Stimulated activated memory B cell treated with anti-CD40 and anti-IgM and Interleukin-4, amounts not matched to agents 10 μg/mL and 1 μg/mL and 100 μg/mL, for 72 hours (primary cell): ENCODE measurements around the gene VN1R4.
A peak's percentile ranks its signal among the peaks of the same experiment; 100 is the strongest.
"Not testable (repeated sequence)": the region's sequence is repeated elsewhere in the genome, so short reads cannot be mapped to it uniquely, and the experiment has no call there.

Experiments used
- ATAC-seq: fragments of 150-1000 bp; cut with Tn5 transposase; 2 replicates; pipeline ENCODE4 v1.10.0; 2021
- H3K27ac Mint-ChIP-seq: one replicate; pipeline ENCODE4 v1.8.0; 2022; ENCODE audit warnings: mild to moderate bottlenecking, mixed read lengths
- H3K27me3 Mint-ChIP-seq: one replicate; pipeline ENCODE4 v1.8.0; 2022; ENCODE audit warnings: mixed read lengths
- H3K36me3 Mint-ChIP-seq: one replicate; pipeline ENCODE4 v1.8.0; 2022; ENCODE audit warnings: mixed read lengths
- H3K4me1 Mint-ChIP-seq: one replicate; pipeline ENCODE4 v1.8.0; 2022; ENCODE audit warnings: mixed read lengths
- H3K4me3 Mint-ChIP-seq: one replicate; pipeline ENCODE4 v1.8.0; 2022; ENCODE audit warnings: mild to moderate bottlenecking, moderate library complexity, mixed read lengths
- H3K9me3 Mint-ChIP-seq: one replicate; pipeline ENCODE4 v1.8.0; 2022; ENCODE audit warnings: mixed read lengths

Gene VN1R4, protein sequence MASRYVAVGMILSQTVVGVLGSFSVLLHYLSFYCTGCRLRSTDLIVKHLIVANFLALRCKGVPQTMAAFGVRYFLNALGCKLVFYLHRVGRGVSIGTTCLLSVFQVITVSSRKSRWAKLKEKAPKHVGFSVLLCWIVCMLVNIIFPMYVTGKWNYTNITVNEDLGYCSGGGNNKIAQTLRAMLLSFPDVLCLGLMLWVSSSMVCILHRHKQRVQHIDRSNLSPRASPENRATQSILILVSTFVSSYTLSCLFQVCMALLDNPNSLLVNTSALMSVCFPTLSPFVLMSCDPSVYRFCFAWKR

DNA sequence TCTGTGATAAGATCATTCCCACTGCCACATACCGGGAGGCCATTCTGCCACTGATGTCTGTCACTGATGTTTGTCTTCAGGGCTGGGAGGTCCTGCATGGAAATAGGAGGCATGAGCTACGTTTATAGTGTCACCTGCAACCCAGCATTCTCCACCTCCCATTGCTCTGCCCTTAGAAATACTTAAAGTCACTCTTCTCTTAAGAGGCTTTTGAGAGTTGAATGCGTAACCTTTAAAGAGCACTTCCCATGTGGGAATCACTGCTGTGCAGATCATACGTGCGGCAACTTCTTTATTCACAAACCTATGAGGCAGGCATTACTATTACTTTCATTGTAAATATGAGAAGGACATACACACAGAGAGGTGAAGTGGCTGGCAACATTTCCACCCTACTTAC lies at the start of gene VN1R4:
Gene VN1R4 (minus strand): TSS at position 101 of the 400 bp plus-strand sequence. CDS start 58 bp downstream, at position 43.
- H3K9me3 Mint-ChIP-seq, result peaks cover 16% of the 10 kb centered on the region
- H3K4me1 Mint-ChIP-seq, ATAC-seq, H3K4me3 Mint-ChIP-seq, H3K27ac Mint-ChIP-seq, H3K36me3 Mint-ChIP-seq, H3K27me3 Mint-ChIP-seq: not testable (repeated sequence)

DNA sequence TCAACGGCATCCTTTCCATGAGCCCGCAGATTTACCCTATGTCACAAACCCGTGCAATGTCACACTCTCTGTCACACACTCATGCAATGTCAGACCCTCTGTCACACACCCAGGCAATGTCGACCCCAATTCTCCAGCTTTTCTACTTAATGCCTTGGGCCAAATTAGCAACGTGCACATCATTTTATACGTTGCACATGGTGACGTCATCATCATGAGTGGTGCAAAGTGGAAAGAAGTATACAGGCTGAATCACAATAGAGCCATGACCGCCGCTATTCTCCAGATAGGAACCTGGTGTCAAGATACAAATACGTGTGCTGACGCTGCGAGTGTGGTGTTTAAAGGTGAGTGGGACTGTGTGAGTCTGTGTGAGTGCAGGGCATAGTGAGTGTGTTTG lies 44.4 kb upstream of the VN1R4 start:
- ATAC-seq, result no peak
- Mint-ChIP-seq H3K27me3 (peaks cover 17% of the 10 kb centered on the region), H3K4me1 (no peaks in the 10 kb centered on the region), H3K9me3 (peaks cover 18% of the 10 kb centered on the region), H3K36me3 (no peaks in the 10 kb centered on the region), H3K4me3 (no peak overlapping the region), H3K27ac (no peak overlapping the region)

DNA sequence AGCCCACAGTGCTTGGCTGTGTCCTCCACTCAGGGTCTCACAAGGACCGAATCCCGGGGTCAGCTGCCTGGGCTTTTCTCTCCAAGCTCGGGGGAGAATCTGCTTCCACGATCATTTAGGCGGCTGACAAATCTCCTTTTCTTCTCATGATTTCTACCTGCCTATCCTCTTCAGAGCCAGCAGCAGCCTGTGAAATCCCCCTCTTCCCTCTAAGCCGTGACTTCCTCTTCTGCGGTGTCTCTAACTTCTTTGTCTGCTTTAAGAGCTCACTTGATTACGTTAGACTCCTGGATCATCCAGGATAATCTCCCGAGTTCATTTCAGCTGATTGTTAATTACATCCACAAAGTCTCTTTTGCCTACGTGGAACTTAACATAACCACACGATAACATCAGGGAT lies 43.5 kb upstream of the VN1R4 start:
- no peak overlapping the region for H3K4me3 Mint-ChIP-seq
- no peak for ATAC-seq
- peaks cover 17% of the 10 kb centered on the region for H3K27me3 Mint-ChIP-seq
- peaks cover 23% of the 10 kb centered on the region for H3K9me3 Mint-ChIP-seq
- no peaks in the 10 kb centered on the region for H3K4me1 Mint-ChIP-seq
- H3K27ac Mint-ChIP-seq, result no peak overlapping the region
- H3K36me3 Mint-ChIP-seq, result no peaks in the 10 kb centered on the region

DNA sequence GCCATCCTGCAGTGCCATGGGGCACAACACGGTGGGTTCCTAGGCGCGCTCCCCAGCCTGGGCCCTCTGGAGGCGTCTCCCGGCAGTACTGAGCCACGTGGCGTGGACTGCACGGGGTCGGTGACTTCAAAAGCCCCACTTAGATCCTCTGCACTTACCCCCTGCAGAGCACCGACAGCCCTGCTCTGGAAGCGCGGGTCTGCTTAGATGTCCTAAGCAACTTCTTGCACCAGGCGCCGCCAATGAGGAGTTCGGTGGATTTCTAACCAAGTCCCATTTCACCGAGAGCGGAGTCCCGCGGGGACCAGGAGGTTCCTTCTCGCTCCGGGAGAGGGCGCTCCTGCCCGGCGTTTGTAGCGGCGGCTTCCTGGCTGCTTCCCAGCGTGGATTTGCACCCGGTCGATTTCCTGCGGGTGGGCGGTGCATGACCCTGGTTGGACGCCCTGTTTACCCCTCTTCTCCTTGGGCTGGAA lies 40.9 kb upstream of the VN1R4 start:
- Mint-ChIP-seq H3K4me1 (no peaks in the 10 kb centered on the region), H3K4me3 (no peak overlapping the region), H3K9me3 (peaks cover 23% of the 10 kb centered on the region), H3K36me3 (no peaks in the 10 kb centered on the region), H3K27me3 (peaks cover 19% of the 10 kb centered on the region), H3K27ac (no peak overlapping the region)
- ATAC-seq, result no peak

DNA sequence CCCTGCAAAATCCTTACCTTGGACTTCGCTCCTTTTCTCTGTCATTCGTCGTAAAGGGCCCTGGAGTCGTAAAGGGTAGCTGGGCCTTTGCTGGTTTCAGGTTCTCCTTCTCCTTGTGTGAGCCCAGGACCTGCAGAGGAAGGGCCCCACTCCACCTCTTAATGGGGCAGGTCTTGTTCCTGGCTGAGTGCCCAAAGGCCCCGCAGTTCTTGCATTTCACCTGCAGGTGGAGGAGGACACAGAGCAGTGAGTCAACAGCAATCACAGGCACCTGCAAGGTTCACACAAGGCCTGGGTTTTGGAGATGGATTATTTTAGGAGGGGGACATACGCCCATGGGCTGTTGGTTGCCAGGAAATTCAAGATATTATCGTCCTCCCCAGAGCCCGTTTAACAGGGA lies 33.8 kb upstream of the VN1R4 start:
- H3K36me3 Mint-ChIP-seq, H3K9me3 Mint-ChIP-seq, H3K4me1 Mint-ChIP-seq, H3K27ac Mint-ChIP-seq, ATAC-seq, H3K4me3 Mint-ChIP-seq: not testable (repeated sequence)
- H3K27me3 Mint-ChIP-seq, result peaks cover 20% of the 10 kb centered on the region

DNA sequence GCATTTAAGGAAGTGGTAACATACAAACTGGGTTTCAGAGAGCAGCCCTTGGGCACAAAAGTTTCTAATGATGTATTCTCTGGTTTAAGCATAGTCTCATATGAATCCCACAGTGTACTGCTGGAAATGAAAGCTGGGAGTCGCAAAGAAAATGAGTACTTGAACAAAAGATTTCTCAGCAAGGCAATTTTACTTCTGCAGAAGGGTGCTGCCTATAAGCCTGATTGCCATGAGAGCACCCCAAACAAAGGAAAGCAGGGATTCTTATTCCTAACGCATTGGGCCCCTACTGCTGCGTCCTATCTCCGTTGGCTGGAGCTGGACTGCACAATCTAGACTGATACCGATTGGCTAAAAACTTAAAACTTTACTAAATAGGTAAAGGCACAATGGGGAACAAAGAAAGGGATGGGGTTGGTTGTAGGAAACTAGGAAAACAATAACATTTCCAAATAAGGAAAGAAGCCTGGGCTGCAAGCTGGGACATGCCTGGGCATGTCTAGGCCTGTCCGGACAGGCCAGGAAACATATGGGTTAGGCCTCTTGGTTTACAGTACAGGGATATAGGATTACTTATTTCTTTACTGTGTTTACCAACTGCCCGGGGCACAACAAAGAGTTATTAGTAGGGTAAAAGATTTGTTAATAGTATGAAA lies 27.4 kb upstream of the VN1R4 start:
- no peak overlapping the region for H3K27ac Mint-ChIP-seq
- H3K9me3 Mint-ChIP-seq, result peaks cover 23% of the 10 kb centered on the region
- no peak for ATAC-seq
- no peaks in the 10 kb centered on the region for H3K36me3 Mint-ChIP-seq
- H3K4me1 Mint-ChIP-seq, result no peaks in the 10 kb centered on the region
- no peaks in the 10 kb centered on the region for H3K27me3 Mint-ChIP-seq
- no peak overlapping the region for H3K4me3 Mint-ChIP-seq

DNA sequence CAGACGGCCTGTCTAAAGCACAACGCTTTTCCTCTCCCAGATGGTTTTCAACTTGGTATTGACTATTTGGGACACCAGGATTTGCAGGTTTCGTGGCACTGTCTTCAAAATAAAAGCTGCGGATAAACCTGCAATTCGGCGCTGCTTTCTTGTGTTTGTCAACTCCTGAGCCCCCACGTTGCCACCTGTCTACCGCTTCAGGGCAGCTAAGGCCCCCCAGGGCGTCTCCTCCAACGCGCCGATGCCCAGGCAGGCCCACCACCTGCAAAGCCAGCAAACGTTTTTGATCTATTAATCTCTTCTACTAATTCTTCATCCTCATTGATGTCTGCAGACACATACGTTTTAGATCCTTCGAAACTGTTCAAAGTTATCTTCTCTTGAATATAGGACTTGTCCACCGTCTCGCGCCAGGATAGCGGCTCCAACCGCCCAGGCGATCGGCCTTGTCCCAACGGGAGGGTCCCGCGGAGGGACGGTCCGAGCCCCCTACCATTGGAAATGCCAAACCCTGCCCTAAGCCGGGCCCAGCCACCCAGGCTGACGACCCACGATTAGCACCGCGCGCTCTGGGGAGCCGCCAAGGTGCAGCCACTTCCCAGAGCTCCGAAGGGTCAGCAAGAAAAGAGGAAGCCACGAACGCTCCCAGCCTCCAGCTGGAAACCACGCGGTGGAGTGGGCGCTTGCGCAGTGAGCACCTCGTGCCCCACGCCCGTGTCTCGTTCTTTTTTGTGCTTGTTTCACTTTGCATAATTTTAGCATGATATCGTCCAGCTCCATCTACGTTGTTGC lies 23.4 kb upstream of the VN1R4 start:
- no peaks in the 10 kb centered on the region for H3K36me3 Mint-ChIP-seq
- no peaks in the 10 kb centered on the region for H3K4me1 Mint-ChIP-seq
- no peaks in the 10 kb centered on the region for H3K27me3 Mint-ChIP-seq
- H3K9me3 Mint-ChIP-seq, result peaks cover 23% of the 10 kb centered on the region
- no peak for ATAC-seq
- H3K4me3 Mint-ChIP-seq, result no peak overlapping the region
- no peak overlapping the region for H3K27ac Mint-ChIP-seq

DNA sequence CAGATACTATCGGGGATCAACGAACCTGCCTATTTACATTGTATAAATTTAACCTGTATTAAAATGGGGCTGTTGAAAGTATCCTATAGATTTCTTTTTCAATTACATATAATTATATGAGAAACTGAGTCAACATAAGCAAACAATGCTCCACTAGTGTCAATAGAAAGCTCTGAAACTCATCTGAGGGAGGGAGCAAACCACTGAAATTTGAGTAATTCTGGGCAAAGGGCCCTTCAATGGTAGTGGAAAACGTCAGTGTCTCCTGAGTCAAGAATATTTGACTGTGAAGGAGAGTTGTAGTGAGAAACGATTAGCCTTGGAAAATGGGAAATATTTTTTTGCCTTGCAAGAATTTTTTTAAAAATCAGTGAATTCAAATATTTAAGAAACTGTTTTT lies 17.6 kb upstream of the VN1R4 start:
- Mint-ChIP-seq H3K9me3 (peaks cover 5% of the 10 kb centered on the region), H3K4me1 (no peaks in the 10 kb centered on the region), H3K4me3 (no peak overlapping the region), H3K36me3 (no peaks in the 10 kb centered on the region), H3K27ac (no peak overlapping the region), H3K27me3 (no peaks in the 10 kb centered on the region)
- no peak for ATAC-seq

DNA sequence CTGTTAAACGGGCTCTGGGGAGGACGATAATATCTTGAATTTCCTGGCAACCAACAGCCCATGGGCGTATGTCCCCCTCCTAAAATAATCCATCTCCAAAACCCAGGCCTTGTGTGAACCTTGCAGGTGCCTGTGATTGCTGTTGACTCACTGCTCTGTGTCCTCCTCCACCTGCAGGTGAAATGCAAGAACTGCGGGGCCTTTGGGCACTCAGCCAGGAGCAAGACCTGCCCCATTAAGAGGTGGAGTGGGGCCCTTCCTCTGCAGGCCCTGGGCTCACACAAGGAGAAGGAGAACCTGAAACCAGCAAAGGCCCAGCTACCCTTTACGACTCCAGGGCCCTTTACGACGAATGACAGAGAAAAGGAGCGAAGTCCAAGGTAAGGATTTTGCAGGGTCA lies 14.4 kb upstream of the VN1R4 start:
- not testable (repeated sequence) for H3K9me3 Mint-ChIP-seq, H3K27me3 Mint-ChIP-seq, ATAC-seq, H3K27ac Mint-ChIP-seq, H3K36me3 Mint-ChIP-seq, H3K4me1 Mint-ChIP-seq, H3K4me3 Mint-ChIP-seq

DNA sequence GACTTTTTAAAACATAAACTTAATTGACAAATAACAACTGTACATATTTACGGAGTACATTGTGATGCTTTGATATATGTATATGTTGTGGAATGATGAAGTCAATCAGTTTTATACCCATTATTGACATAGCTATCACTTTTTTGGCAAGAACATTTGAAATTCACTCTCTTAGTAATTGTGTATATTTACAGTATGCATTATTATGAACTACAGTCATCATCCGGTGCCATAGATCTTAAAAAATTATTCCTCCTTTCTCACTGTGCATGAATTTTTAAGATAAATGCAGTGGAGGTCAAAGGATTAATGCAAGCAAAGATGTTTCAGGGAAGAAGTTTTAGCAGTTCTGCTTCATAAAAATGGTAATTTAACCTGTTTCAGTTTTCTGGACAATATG lies 8.0 kb upstream of the VN1R4 start:
- Mint-ChIP-seq H3K27ac (no peak overlapping the region), H3K4me3 (no peak overlapping the region), H3K27me3 (no peaks in the 10 kb centered on the region), H3K9me3 (peaks cover 22% of the 10 kb centered on the region), H3K4me1 (no peaks in the 10 kb centered on the region), H3K36me3 (no peaks in the 10 kb centered on the region)
- ATAC-seq, result no peak

DNA sequence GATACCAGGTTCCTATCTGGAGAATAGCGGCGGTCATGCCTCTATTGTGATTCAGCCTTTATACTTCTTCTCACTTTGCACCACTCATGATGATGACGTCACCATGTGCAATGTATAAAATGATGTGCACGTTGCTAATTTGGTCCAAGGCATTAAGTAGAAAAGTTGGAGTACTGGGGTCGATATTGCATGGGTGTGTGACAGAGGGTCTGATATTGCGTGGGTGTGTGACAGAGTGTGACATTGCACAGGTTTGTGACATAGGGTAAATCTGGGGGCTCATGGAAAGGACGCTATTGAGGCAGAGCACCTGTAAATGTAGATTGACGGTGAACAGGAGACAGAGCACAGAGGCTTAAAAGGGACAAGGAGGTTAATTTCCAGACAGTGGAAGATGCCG lies 4.5 kb upstream of the VN1R4 start:
- H3K4me3 Mint-ChIP-seq, result no peak overlapping the region
- no peak for ATAC-seq
- no peaks in the 10 kb centered on the region for H3K27me3 Mint-ChIP-seq
- H3K9me3 Mint-ChIP-seq, result peaks cover 17% of the 10 kb centered on the region
- H3K4me1 Mint-ChIP-seq, result no peaks in the 10 kb centered on the region
- no peaks in the 10 kb centered on the region for H3K36me3 Mint-ChIP-seq
- no peak overlapping the region for H3K27ac Mint-ChIP-seq

DNA sequence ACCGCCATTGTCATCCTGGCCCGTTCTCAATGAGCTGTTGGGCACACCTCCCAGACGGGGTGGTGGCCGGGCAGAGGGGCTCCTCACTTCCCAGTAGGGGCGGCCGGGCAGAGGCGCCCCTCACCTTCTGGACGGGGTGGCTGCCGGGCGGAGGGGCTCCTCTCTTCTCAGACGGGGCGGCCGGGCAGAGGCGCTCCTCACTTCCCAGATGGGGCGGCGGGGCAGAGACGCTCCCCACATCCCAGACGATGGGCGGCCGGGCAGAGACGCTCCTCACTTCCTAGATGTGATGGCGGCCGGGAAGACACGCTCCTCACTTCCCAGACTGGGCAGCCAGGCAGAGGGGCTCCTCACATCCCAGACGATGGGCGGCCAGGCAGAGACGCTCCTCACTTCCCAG lies 2.3 kb upstream of the VN1R4 start:
- not testable (repeated sequence) for H3K4me3 Mint-ChIP-seq, H3K4me1 Mint-ChIP-seq, H3K36me3 Mint-ChIP-seq, H3K27me3 Mint-ChIP-seq, ATAC-seq, H3K27ac Mint-ChIP-seq
- H3K9me3 Mint-ChIP-seq, result peaks cover 16% of the 10 kb centered on the region

DNA sequence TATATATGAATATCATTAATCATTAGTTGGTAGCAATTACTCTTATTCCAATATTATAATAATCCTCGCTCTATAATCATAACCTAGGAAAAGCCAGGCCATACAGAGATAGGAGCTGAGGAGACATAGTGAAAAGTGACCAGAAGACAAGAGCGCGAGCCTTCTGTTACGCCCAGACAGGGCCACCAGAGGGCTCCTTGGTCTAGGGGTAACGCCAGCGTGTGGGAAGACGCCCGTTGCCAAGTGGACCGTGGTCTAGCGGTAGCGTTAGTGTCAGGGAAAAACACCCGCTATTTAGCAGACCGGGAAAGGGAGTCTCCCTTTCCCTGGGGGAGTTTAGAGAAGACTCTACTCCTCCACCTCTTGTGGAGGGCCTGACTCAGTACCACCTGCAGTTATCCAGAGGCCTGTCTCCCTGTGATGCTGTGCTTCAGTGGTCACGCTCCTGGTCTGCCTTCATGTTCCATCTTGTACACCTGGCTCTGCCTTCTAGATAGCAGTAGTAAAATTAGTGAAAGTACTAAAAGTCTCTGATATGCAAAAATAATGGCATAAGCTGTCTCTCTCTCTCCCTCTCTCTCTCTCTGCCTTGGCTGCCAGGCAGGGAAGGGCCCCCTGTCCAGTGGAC lies 9.7 kb downstream of the VN1R4 start, which contains the start of gene VN1R2:
Gene VN1R2 (plus strand): TSS at position 578 of the 628 bp plus-strand sequence. CDS start 84 bp downstream, outside the sequence.
- Mint-ChIP-seq H3K9me3 (peaks cover 24% of the 10 kb centered on the region), H3K27me3 (peaks cover 10% of the 10 kb centered on the region)
- H3K4me3 Mint-ChIP-seq, ATAC-seq, H3K27ac Mint-ChIP-seq, H3K4me1 Mint-ChIP-seq, H3K36me3 Mint-ChIP-seq: not testable (repeated sequence)

DNA sequence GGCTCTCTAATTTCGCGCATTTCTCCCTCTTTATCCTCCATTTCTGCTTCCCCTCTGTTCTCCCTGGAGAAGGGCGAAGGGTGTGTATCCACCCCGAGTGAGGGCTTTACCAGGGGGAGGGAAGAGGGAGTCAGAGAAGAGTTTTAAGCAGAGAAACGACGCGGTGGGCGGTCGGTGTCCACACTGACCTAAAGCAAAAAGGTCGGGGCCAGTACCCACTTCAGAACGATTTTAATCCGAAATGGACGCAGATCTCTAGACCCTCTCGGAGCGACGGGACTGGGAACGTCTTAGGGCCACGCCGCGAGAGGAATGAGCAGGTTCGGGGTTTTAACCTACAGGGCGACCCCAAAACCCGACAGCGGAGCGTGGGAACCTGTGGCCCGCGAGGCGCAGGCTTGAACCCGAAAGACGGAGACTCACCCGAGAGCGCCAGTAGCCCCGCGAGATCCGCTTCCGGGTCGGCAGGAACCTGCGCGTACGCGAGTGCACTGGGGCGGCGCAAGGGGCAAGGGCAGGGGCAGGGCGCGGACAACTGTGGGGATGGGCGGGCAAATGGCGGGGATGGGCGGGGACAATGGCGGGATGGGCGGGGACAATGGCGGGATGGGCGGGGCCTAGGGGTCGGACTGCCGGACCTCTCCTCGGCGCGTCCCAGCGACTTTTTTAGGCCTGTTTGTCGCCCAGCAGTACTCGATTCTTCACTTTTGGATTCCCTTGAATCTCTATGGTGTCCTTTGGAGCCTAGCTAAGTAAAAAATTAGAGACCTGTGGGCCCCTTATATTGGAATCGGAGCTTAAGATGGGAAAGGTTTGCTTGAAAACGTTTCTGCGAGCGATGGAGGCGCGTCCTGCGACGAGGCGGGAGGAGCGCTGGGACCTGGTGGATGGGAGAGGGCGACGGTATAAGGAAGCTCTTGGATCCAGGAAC lies 12.8 kb downstream of the VN1R4 start, which contains the start of gene ZNF677:
Gene ZNF677 (minus strand): TSS at position 463 of the 931 bp plus-strand sequence. CDS start 3,323 bp downstream, outside the sequence.
- H3K27ac Mint-ChIP-seq, result peak within 1 kb of the TSS; percentile 24
- peaks cover 7% of the 10 kb centered on the region for H3K4me1 Mint-ChIP-seq
- peaks cover 35% of the 10 kb centered on the region for H3K36me3 Mint-ChIP-seq
- peak within 1 kb of the TSS; percentile 76 for H3K4me3 Mint-ChIP-seq
- peaks cover 32% of the 10 kb centered on the region for H3K9me3 Mint-ChIP-seq
- ATAC-seq, result peak; percentile 98
- peaks cover 10% of the 10 kb centered on the region for H3K27me3 Mint-ChIP-seq
